Right lobe of liver (tissue), 6 donors: Measurements from ENCODE around the gene M1AP. TPM values are rescaled to one million over a fixed set of nuclear protein-coding genes. Genes with fewer than 3 reads are reported as not detected.

Source experiments
- ATAC-seq, 4 donors: fragments of 200-7000 bp; cut with Tn5 transposase; one replicate each; pipeline ENCODE4 v1.9.1; 2020; ENCODE audit warnings: mild to moderate bottlenecking in 4 of 4, moderate library complexity in 4 of 4
- DNase-seq, 3 donors: peaks; one replicate each; pipeline ENCODE4 v3.0.0-alpha.2; 2020
- H3K27ac ChIP-seq, 3 donors: fragments of 200-600 bp; one replicate each; pipeline ENCODE4 v1.8.0; 2022
- H3K27me3 ChIP-seq, 2 donors: fragments of 200-600 bp; one replicate each; pipeline ENCODE4 v1.8.0; 2022
- H3K36me3 ChIP-seq, 4 donors: fragments of 200-600 bp; sonication (generic) in 1 of 4; one replicate each; pipeline versions ENCODE4 v1.5.1 to v1.8.0; 2017 to 2022; ENCODE audit warnings: control low read depth in 1 of 4
- H3K4me1 ChIP-seq, 4 donors: fragments of 200-600 bp; sonication (generic) in 1 of 4; one replicate each; pipeline versions ENCODE4 v1.5.1 to v1.8.0; 2017 to 2022; ENCODE audit warnings: control low read depth in 1 of 4
- H3K4me3 ChIP-seq, 3 donors: fragments of 200-600 bp; one replicate each; pipeline ENCODE4 v1.8.0; 2022
- H3K9me3 ChIP-seq, 4 donors: fragments of 200-600 bp; sonication (generic) in 1 of 4; one replicate each; pipeline versions ENCODE4 v1.5.1 to v1.8.0; 2017 to 2022; ENCODE audit warnings: control low read depth in 1 of 4
- POLR2A ChIP-seq: fragments of 450-650 bp; IDR thresholded peaks from one replicate; pipeline ENCODE4 v1.6.1; 2017; ENCODE audit warnings: antibody characterized with exemption, mild to moderate bottlenecking
- WGBS: methylation state at CpG from one replicate; pipeline ENCODE4 v1.1.6; 2018; ENCODE audit warnings: low coverage, low lambda C conversion rate; ENCODE audit not compliant: insufficient coverage; ENCODE audit errors: missing lambda C conversion rate; 5-methylcytosine and 5-hydroxymethylcytosine counted together
- intact Hi-C, 2 donors: fragments of 100-400 bp; cut with DNase I; formaldehyde crosslinking; loops; one replicate each; pipeline versions ENCODE4 v1.11.2 to v1.14.1; 2022
- total RNA-seq, 6 experiments: library from RNA; depleted of rRNA in 2 of 6; stranded (reverse); fragments of >200 nt in 2 of 6; fragmentation: NEBNext Ultra II Directional in 3 of 6; extraction: Animal tissue kit (Norgen Biotek cat#: 25700) in 3 of 6; gene quantifications; one replicate each; pipeline versions ENCODE4 v1.1.0 to v1.2.4, GENCODE V29; 2016 to 2023
- TF ChIP-seq, protein P1 (sequence below), 4 donors: fragments of 200-600 bp in 3 of 4; fragments of 450-650 bp in 1 of 4; IDR thresholded peaks; one replicate each; pipeline versions ENCODE4 v1.5.1 to v1.8.0; 2016 to 2022; ENCODE audit warnings: antibody characterized with exemption in 4 of 4, mild to moderate bottlenecking in 2 of 4
- donor health status: DM: no; HTN: yes; CAD: no.
- donor health status: DM: no; HTN: no; CAD: no.
- donor health status: DM: no; HTN: no; CAD: no.
- donor health status: DM: no; HTN: yes; CAD: no.
- donor health status: DM: no; HTN: yes; CAD: no.

Gene M1AP
- total RNA-seq, 6 experiments from 2014 or later: not detected

DNA sequence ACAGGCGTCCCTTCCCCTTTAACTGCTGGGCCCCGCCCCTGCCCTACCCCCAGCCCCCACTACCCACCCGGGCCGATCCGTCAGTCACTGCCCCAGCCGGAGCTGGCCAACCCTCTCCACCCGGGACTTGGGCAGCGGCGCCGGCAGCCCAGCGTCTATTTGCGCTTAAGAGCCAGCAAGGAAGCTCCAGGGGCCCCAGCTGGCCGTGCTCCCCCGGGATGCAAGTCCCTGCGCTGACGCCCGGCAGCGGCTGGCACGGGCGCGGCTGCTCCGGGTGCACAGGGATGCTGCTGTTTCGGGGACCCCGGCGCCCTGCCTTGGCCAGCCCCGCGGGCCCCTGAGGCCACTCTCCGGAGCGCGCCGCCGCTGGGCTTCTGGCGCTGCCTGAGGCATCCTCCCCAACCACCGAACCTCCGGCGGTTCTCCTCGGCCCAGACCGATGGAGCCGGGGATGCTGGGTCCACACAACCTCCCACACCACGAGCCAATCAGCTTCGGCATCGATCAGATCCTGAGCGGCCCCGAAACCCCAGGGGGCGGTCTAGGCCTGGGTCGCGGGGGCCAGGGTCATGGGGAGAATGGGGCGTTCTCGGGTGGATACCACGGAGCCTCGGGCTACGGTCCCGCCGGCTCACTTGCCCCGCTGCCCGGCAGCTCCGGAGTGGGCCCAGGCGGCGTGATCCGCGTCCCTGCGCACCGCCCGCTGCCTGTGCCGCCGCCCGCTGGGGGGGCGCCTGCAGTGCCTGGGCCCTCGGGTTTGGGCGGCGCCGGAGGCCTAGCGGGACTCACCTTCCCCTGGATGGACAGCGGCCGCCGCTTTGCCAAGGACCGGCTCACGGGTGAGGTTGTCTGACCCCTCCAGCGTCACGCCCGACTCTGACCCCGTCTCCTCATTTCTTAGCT is 133.5 kb downstream of the M1AP start, which contains the start of gene TLX2:
Gene TLX2 (plus strand): TSS at position 83 of the 903 bp plus-strand sequence. CDS start 357 bp downstream, at position 440.
- Histone ChIP-seq H3K4me3 (no peak within 1 kb of the TSS), H3K27me3 (peaks cover 6 to 52% of the 10 kb centered on the region in 2 donors), H3K27ac (no peak within 1 kb of the TSS), H3K36me3 (no peaks in the 10 kb centered on the region), H3K9me3 (no peaks in the 10 kb centered on the region), H3K4me1 (peaks cover 0 to 12% (median 0%) of the 10 kb centered on the region in 4 donors)
- 3% methylated on average over 14 of the region's 82 CpGs for WGBS
- intact Hi-C loops: no loop called here
- TF ChIP-seq, protein P1, sequence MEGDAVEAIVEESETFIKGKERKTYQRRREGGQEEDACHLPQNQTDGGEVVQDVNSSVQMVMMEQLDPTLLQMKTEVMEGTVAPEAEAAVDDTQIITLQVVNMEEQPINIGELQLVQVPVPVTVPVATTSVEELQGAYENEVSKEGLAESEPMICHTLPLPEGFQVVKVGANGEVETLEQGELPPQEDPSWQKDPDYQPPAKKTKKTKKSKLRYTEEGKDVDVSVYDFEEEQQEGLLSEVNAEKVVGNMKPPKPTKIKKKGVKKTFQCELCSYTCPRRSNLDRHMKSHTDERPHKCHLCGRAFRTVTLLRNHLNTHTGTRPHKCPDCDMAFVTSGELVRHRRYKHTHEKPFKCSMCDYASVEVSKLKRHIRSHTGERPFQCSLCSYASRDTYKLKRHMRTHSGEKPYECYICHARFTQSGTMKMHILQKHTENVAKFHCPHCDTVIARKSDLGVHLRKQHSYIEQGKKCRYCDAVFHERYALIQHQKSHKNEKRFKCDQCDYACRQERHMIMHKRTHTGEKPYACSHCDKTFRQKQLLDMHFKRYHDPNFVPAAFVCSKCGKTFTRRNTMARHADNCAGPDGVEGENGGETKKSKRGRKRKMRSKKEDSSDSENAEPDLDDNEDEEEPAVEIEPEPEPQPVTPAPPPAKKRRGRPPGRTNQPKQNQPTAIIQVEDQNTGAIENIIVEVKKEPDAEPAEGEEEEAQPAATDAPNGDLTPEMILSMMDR (IDR thresholded peaks at IDR 0.05): no peak
- no peak for TF ChIP-seq POLR2A
- ATAC-seq: no peak
- DNase-seq: no peak

DNA sequence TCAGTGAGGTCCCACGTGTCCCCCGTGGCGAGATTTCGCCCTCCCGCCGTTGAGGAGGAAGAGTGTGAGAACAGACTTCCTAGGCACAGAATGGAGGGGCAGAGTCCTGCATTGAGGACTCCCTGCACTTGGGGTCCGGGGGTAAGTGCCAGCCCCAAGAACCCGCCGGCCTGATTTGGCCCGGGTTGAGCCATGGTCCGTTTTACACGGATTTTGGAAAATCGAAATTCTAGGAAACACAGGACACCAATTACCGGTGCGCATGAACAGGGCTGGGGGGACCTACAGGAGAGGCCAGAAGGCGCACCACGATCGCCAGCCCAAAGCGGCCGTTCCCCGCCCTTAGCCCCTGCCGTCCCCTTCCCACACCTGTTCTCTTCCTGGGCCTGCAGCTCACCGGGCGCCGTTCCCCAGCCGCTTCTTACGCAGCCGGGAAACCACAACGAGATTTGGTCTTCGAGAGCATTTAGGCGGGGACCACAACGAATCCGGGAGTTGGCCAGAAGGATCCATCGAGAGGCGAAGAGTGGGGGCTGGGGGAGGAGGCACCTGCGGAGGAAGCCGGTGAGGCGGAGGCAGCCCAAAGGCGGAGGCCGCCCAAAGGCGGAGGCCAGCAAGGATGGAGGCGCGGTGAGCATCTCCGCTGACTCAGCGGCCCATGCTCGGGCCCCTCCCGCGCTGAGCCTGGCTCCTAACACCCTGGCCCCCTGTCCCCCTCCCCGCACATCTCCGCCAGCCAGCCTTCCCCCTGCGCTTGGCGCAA is 134.3 kb downstream of the M1AP start:
- no peak overlapping the region for H3K4me3 ChIP-seq
- intact Hi-C loops: no loop called here
- TF ChIP-seq POLR2A: no peak
- TF ChIP-seq, protein P1 (IDR thresholded peaks at IDR 0.05): no peak
- no peaks in the 10 kb centered on the region for H3K9me3 ChIP-seq
- H3K4me1 ChIP-seq: peaks cover 0 to 12% (median 0%) of the 10 kb centered on the region in 4 donors
- peaks cover 6 to 52% of the 10 kb centered on the region in 2 donors for H3K27me3 ChIP-seq
- no peaks in the 10 kb centered on the region for H3K36me3 ChIP-seq
- WGBS: 4% methylated on average over 30 of the region's 52 CpGs
- H3K27ac ChIP-seq: no peak overlapping the region
- DNase-seq (no peak), ATAC-seq (peak in 1 of 4 donors; percentile 4)

DNA sequence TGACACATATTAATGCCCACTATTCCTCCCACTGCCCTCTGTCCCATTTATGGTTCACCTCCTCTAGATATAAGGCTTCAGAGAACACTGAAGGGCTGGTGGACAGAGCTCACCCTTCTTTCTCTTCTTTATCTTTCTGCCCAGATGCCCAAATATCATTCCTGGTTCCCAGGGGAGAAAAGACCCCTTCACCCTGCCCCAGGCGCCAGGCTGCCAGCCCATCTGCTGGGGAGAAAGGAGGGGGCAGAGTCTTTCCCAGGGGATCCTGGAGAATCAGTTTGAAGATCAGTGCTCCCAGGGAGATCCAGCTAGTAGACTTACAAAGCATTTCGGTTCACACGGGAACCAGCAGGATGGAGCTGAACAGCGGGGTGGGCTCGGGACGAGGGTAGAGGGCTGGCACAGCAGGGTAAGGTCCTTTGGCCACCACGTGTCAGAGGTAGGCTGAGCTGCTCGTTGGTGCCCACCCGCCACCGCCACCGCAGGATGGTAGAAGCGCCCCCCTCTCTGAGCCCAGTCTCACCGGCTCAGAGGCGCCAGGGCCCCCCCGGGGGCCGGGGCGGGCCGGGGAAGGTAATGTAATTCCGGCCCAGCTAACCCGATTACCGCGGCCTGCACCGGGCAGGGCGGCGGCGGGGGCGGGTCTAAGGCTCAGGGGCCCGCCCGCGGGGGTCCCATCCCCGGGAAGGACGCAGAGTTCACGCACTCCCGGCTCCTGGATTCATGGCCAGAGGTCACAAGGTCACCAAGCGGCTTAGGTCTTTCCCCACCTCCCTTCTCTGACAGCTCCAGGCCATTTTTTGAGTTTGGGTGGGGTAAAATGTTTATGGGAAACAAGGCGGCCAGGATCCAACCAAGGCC is 135.2 kb downstream of the M1AP start:
- DNase-seq (no peak), ATAC-seq (no peak)
- Histone ChIP-seq H3K9me3 (no peaks in the 10 kb centered on the region), H3K27me3 (peaks cover 6 to 52% of the 10 kb centered on the region in 2 donors), H3K4me1 (peaks cover 0 to 12% (median 0%) of the 10 kb centered on the region in 4 donors), H3K36me3 (no peaks in the 10 kb centered on the region), H3K27ac (no peak overlapping the region), H3K4me3 (no peak overlapping the region)
- intact Hi-C loops: no loop called here
- 3% methylated on average over 12 of the region's 36 CpGs for WGBS
- TF ChIP-seq, protein P1 (IDR thresholded peaks at IDR 0.05): no peak
- no peak for TF ChIP-seq POLR2A
